ENCODE measurements around the gene GFAP.

GRCh38 chr17:44933824-44934744 is 18.8 kb upstream of the GFAP start:
- no peak for TF ChIP-seq FEZF1 (tag by site-specific recombination; IDR thresholded peaks at IDR 0.05)
- no peak for TF ChIP-seq ZNF660 (tag by site-specific recombination; IDR thresholded peaks at IDR 0.05)
- no peak for TF ChIP-seq ZXDB (tag by site-specific recombination; IDR thresholded peaks at IDR 0.05)
- no peak for TF ChIP-seq GLIS2 (tag by site-specific recombination; IDR thresholded peaks at IDR 0.05)
- TF ChIP-seq ZFHX2 (tag by site-specific recombination; conservative IDR thresholded peaks at IDR 0.05), result no peak
- TF ChIP-seq ZBTB7A (tag by site-specific recombination; IDR thresholded peaks at IDR 0.05; ENCODE audit: low read depth), result no peak
- TF ChIP-seq, protein P1, sequence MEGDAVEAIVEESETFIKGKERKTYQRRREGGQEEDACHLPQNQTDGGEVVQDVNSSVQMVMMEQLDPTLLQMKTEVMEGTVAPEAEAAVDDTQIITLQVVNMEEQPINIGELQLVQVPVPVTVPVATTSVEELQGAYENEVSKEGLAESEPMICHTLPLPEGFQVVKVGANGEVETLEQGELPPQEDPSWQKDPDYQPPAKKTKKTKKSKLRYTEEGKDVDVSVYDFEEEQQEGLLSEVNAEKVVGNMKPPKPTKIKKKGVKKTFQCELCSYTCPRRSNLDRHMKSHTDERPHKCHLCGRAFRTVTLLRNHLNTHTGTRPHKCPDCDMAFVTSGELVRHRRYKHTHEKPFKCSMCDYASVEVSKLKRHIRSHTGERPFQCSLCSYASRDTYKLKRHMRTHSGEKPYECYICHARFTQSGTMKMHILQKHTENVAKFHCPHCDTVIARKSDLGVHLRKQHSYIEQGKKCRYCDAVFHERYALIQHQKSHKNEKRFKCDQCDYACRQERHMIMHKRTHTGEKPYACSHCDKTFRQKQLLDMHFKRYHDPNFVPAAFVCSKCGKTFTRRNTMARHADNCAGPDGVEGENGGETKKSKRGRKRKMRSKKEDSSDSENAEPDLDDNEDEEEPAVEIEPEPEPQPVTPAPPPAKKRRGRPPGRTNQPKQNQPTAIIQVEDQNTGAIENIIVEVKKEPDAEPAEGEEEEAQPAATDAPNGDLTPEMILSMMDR (tag by site-specific recombination; IDR thresholded peaks at IDR 0.05), result no peak
- no peak for TF ChIP-seq SCRT1 (tag by site-specific recombination; IDR thresholded peaks at IDR 0.05; ENCODE audit: borderline replicate concordance)
- TF ChIP-seq, protein P2, sequence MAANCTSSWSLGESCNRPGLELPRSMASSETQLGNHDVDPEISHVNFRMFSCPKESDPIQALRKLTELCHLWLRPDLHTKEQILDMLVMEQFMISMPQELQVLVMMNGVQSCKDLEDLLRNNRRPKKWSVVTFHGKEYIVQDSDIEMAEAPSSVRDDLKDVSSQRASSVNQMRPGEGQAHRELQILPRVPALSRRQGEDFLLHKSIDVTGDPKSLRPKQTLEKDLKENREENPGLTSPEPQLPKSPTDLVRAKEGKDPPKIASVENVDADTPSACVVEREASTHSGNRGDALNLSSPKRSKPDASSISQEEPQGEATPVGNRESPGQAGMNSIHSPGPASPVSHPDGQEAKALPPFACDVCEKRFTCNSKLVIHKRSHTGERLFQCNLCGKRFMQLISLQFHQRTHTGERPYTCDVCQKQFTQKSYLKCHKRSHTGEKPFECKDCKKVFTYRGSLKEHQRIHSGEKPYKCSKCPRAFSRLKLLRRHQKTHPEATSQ (tag by site-specific recombination; IDR thresholded peaks at IDR 0.05), result no peak
- TF ChIP-seq ZNF747 (tag by site-specific recombination; IDR thresholded peaks at IDR 0.05), result no peak
- TF ChIP-seq KLF9 (tag by site-specific recombination; IDR thresholded peaks at IDR 0.05; ENCODE audit: low read depth), result no peak
- TF ChIP-seq, protein P3, sequence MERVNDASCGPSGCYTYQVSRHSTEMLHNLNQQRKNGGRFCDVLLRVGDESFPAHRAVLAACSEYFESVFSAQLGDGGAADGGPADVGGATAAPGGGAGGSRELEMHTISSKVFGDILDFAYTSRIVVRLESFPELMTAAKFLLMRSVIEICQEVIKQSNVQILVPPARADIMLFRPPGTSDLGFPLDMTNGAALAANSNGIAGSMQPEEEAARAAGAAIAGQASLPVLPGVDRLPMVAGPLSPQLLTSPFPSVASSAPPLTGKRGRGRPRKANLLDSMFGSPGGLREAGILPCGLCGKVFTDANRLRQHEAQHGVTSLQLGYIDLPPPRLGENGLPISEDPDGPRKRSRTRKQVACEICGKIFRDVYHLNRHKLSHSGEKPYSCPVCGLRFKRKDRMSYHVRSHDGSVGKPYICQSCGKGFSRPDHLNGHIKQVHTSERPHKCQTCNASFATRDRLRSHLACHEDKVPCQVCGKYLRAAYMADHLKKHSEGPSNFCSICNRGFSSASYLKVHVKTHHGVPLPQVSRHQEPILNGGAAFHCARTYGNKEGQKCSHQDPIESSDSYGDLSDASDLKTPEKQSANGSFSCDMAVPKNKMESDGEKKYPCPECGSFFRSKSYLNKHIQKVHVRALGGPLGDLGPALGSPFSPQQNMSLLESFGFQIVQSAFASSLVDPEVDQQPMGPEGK (tag by site-specific recombination; IDR thresholded peaks at IDR 0.05), result no peak
- no peak for TF ChIP-seq ZNF791 (tag by site-specific recombination; IDR thresholded peaks at IDR 0.05)

All from HEK293 (cell line).